ENCODE results near the gene ANO3.

- TF ChIP-seq CTCF (conservative IDR thresholded peaks at IDR 0.05; ENCODE audit: low read depth, low read length) (no peak), CEBPB (IDR thresholded peaks at IDR 0.05; ENCODE audit: low read depth, low read length) (no peak), POLR2A (IDR thresholded peaks at IDR 0.05; ENCODE audit: low read depth, low read length) (no peak)
Measured at GRCh38 chr11:26285608-26286007, 46.3 kb upstream of the ANO3 start.
